Kidney tubule cell (primary cell): ENCODE results near the gene ADAMTS13.
A peak's percentile ranks its signal among the peaks of the same experiment; 100 is the strongest.

ENCODE experiments used
- DNase-seq: peaks from one replicate; pipeline ENCODE4 v3.0.0-alpha.2; 2018; ENCODE audit warnings: low spot score

The ADAMTS13 gene

GRCh38 chr9:133490865-133491655 is 68.9 kb downstream of the ADAMTS13 start:
- no peak for DNase-seq

- DNase-seq: no peak
Observed at GRCh38 chr9:133491656-133491925, 69.4 kb downstream of the ADAMTS13 start.

- peak; percentile 38 for DNase-seq
Observed at GRCh38 chr9:133492061-133493021, 70.2 kb downstream of the ADAMTS13 start.

- no peak for DNase-seq
Observed at GRCh38 chr9:133493428-133493827, 71.3 kb downstream of the ADAMTS13 start.

- no peak for DNase-seq
Observed at GRCh38 chr9:133493845-133494540, 71.8 kb downstream of the ADAMTS13 start.

- no peak for DNase-seq
Observed at GRCh38 chr9:133494636-133495326, 72.6 kb downstream of the ADAMTS13 start.

GRCh38 chr9:133495327-133496293 is 73.4 kb downstream of the ADAMTS13 start:
- DNase-seq: no peak

GRCh38 chr9:133496861-133497842 is 75.0 kb downstream of the ADAMTS13 start:
- no peak for DNase-seq

- no peak for DNase-seq
Observed at GRCh38 chr9:133499132-133499891, 77.1 kb downstream of the ADAMTS13 start.

- no peak for DNase-seq
Observed at GRCh38 chr9:133499892-133500270, 77.7 kb downstream of the ADAMTS13 start.

GRCh38 chr9:133502112-133502511 is 79.9 kb downstream of the ADAMTS13 start:
- DNase-seq: no peak

- DNase-seq: peak; percentile 13
Observed at GRCh38 chr9:133505186-133505830, 83.1 kb downstream of the ADAMTS13 start.

GRCh38 chr9:133505901-133506652 is 83.9 kb downstream of the ADAMTS13 start:
- no peak for DNase-seq

GRCh38 chr9:133506653-133507038 is 84.5 kb downstream of the ADAMTS13 start:
- DNase-seq: peak; percentile 88

- no peak for DNase-seq
Observed at GRCh38 chr9:133507246-133507965, 85.2 kb downstream of the ADAMTS13 start.

GRCh38 chr9:133508046-133508445 is 85.9 kb downstream of the ADAMTS13 start:
- DNase-seq: no peak
